DMS 273 treated with DMSO at 0.1 percent for 48 hours (cell line): Measurements from ENCODE around the gene C22orf23.
A peak's percentile ranks its signal among the peaks of the same experiment; 100 is the strongest.

ENCODE experiments used
- DNase-seq: peaks from one replicate; lab custom pipeline; 2025; lab: John Stamatoyannopoulos, UW

The C22orf23 gene

DNA sequence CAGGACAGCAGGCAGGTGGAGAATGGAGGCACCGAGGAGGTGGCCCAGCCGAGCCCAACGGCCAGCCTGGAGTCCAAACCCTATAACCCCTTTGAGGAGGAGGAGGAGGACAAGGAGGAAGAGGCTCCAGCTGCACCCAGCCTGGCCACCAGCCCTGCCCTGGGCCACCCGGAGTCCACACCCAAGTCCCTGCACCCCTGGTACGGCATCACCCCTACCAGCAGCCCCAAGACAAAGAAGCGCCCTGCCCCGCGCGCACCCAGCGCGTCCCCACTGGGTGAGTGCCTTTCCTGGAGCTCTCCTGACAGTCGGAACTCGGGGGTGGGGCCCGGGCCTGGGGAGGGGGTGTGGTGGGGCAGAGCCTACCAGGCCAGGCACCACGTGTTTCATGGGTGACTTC, 27.6 kb downstream of the C22orf23 start:
- no peak for DNase-seq

DNA sequence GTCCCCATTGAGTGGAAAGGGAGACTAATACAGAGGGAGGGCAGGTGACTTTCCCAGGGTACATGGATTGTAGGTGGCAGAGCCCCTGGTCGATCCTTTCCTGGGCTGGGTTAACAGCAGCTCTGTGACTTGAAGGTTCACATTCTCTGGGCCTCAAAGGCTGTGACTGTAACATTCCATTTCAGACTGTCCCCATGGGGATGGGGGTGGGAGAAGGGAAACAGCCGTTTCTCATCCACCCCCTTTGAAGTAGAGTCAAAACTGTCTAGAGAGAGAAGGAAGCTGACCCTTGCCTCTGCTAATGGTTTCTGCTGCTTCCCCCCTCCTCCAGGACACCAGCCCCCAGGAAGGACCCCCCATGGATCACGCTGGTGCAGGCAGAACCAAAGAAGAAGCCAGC, 28.1 kb downstream of the C22orf23 start:
- DNase-seq = no peak

DNA sequence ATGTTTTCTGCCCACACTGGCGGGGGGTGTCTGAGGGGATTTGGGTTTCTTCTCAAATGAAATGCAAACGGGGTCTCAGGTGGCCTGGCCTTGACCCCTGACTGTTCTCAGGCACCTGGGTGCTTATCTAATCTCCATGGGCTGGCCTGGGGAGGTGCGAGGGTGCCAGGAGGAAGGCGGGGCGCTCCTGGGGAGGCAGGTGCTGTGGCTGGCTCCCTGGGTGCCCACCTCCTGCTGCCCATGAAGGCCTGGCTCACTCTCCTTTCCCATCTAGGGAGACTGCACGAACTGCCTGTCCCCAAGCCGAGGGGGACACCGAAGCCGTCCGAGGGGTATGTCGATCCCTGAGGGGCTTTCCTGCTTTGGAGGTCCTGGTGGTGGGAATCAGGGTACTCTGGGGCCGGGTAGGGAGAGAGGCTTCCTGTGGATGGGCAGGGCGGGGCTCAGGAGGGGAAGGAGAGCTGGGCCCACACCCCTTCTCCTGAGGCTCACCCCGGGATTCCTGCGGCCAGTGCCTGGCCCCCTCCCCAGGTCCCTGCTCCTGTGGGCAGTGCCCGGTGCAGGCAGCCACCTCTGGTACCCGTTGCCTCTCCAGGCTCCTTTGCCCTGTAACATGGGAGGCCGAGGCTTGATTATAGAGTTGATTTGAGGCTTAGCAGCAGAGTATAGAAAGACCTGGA, 28.9 kb downstream of the C22orf23 start:
- DNase-seq = no peak

- no peak for DNase-seq
These were observed 29.5 kb downstream of the C22orf23 start for GRCh38 chr22:37923927-37924326.

GRCh38 chr22:37922191-37922590, 31.2 kb downstream of the C22orf23 start:
- DNase-seq = no peak

DNA sequence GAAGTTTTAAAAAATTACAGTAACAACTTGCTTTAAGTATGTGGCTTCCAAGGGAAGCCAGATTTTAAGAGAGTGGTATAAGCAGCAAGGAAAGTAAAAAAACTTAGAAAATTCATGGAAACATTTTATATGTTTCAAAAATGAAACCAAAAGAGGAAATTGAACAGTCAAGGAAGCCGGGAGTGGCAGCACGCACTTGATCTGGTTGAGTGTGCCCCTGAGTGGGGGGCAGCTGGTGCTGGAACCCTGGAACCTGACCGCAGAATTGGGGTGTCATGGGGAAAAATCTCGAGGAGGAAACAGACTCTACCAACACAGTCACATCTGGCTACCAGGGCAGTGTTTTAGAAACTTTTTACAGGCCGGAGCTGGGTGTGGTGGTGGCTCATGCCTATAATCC, 33.3 kb downstream of the C22orf23 start:
- no peak for DNase-seq

GRCh38 chr22:37918580-37919270, 34.7 kb downstream of the C22orf23 start:
- no peak for DNase-seq

DNA sequence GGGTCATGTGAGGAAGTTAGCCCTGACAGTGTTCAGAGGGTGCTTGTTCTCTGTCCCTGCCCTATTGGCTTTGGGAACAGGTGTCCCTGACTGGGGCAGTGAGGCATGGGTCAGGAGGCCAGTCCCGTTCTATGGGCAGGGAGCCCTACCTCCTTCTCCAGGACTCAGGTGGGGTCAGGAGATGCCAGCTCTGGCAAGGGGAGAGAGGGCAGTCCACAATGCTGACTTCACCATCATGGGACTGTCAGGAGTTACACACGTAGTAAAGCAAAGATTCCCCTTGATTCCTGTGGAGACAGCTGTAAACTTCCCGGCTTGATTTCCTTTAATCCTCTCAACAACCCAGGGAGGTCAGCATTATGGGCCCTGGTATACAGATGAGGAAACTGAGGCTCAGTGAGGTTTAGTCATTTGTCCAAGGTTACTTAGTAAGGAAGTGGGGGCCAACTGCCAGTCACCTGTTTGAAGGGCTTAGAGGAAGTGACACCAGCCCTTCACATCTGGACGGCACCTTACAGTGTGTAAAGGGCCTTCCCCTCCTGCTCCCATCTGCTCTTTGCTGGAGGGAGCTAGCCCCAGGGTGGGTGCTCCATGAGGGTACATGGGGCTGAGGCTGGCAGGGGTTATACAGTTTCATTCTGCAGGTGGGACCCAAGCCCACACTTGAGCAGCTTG, 35.4 kb downstream of the C22orf23 start:
- DNase-seq = no peak

DNA sequence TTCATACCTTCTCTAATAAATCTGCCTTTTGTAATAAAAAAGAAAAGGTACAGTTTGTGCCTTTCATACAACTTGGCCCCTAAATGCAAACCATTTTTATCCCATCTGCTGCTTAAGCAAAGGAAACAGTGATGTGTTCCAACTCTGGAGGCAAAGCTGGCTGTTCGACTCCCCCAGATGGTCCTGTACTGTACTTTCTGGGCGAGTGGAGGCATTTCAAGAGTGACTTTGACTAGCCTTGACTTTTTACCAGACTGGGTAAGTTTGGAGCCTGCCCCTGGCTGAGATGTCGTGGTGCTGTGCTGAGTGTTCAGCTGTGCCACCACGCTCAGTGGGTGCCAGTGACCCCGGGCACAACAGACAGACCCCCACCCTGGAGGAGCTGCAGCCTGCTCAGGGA, 37.1 kb downstream of the C22orf23 start:
- no peak for DNase-seq

- DNase-seq = no peak
These were observed 40.1 kb downstream of the C22orf23 start for GRCh38 chr22:37913233-37913721.

GRCh38 chr22:37912171-37912570, 41.2 kb downstream of the C22orf23 start:
- DNase-seq = no peak

GRCh38 chr22:37911697-37912096, 41.7 kb downstream of the C22orf23 start:
- no peak for DNase-seq

DNA sequence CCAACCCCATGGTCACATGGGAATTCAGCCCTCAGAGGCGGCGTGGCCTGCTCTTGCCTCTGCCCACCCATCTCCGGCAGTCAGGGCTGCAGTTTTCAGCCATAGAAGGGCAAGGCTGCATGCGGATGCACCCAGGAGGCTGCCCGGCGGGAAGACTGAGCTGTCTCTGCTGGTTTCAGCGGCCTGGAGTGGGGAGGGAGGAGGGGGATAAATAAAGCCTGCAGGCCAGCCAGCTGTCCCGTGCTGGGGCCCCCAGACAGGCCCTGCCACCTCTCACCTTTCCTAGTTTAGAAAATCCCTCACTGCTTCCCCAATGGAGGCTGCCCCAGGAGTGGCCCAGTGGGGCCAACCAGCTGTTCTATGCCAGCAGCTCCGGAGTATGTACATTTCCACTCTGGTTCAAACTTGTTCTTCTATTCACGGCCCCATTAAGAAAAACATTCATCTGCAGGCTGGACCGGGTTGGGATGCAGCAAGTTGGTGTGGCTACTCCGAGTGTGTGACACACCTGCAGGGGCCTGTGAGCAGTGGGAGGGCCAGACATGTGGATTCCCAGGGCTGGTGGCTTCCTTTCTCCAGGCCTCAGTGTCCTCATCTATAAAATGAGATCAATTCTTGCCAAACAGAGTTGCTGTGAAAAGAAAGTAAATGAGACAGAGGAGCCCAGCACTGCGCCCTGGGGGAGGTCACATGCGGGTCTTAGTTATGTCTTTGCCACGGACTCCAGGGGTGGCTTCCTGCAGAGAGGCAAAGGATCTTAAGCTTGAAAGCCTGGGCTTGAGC, 42.3 kb downstream of the C22orf23 start:
- DNase-seq = no peak

GRCh38 chr22:37909766-37910165, 43.6 kb downstream of the C22orf23 start:
- no peak for DNase-seq

GRCh38 chr22:37907036-37907954, 46.1 kb downstream of the C22orf23 start:
- DNase-seq = no peak

DNA sequence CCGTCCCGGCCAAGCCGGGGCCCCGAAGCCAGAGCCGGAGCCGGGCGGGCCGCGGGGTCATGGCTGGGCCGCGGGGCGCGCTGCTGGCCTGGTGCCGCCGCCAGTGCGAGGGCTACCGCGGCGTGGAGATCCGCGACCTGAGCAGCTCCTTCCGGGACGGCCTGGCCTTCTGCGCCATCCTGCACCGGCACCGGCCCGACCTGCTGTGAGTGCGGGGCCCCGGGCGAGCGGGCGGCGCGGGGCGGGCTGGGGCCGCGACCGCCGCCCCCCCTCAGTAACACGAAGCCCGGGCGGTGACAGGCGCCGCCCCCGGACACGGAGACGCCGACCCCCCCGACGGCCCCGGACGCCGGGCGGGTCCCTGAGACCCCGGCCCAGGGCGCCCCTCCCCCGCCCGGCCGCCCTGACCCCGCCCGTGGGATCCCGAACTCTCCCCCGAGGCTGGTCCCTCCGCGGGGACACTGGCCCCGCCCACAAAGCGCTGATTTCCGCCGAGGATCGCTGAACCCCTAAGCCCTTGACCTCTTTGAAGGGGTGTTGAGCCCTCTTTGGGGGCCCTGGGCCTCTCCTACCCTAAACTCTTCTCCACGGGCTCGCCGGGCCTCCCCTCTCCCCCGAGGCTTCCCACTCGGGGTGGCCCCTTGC, 46.9 kb downstream of the C22orf23 start:
- DNase-seq = no peak

- DNase-seq = no peak
These were observed 47.7 kb downstream of the C22orf23 start, which contains the start of gene MICALL1 for GRCh38 chr22:37905534-37906363. Gene MICALL1, plus strand, starts transcription at chr22:37906297. Its CDS starts 126 bp downstream, at chr22:37906423.

DNA sequence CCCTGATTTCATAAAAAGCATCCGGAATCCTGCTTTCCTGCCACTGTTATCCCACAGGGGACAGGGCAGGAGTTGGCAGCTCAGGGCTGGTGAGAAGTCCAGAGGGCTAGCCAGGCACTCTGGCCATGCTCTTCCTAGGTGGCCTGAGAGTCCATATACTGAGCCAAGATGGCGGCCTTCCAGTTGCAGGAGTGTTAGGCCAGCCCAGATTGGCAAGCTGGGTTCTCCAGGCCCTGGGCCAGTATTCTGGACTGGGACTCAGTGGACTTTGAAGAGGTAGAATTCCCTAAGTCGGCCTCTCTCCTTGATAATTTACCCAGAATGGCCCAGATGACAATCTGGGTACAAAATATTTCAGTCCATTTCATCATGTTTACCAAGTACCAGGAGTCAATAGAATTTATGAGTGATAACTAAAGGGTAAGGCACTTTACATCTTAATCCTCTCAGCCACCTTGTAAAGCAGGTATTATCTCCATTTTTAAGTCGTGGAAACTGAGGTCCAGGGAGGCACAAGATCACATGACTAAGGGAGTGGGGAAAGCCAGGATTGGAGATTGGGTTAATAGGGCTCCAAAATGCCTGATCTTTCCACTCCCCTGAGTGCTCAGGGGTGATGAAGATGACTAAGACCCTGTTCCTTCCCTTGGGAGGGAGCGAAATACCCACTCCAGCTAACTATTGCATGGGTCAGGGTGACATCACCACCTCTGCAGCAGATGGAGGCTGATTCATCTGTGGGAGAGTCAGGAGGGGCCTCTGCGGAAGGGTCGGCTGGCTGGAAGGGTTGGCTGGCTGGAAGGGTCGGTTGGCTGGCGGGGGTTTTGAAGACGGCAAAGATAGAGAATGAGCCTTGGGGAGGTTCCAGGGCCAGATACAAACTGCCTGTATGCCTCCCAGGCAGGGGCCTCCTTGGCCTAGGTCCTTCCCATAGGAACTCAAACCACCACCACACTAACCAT, 48.5 kb downstream of the C22orf23 start:
- DNase-seq = peak; percentile 48
